Activated CD4-positive, CD25-positive, alpha-beta regulatory T cell treated with anti-CD3 and anti-CD28 coated beads, Interleukin-2, amount 50 U/mL, for 24 hours (primary cell): ENCODE results near the gene STXBP1.
A peak's percentile ranks its signal among the peaks of the same experiment; 100 is the strongest.
"Not testable (repeated sequence)": the region's sequence is repeated elsewhere in the genome, so short reads cannot be mapped to it uniquely, and the experiment has no call there.

Source experiments
- ATAC-seq, 2 donors: fragments of 150-1000 bp; cut with Tn5 transposase; one replicate each; pipeline ENCODE4 v1.10.0; 2021; ENCODE audit warnings: mild to moderate bottlenecking in 1 of 2, moderate library complexity in 1 of 2

The STXBP1 gene

GRCh38 chr9:127578627-127578951 is 33.5 kb upstream of the STXBP1 start:
- no peak for ATAC-seq

- ATAC-seq: peak; percentile 100
Observed at GRCh38 chr9:127578952-127579853, 32.9 kb upstream of the STXBP1 start.

- no peak for ATAC-seq
Observed at GRCh38 chr9:127580366-127580765, 31.7 kb upstream of the STXBP1 start.

GRCh38 chr9:127580879-127581475 is 31.1 kb upstream of the STXBP1 start:
- ATAC-seq: no peak

GRCh38 chr9:127584474-127584805 is 27.6 kb upstream of the STXBP1 start:
- not testable (repeated sequence) for ATAC-seq

GRCh38 chr9:127585161-127585819 is 26.8 kb upstream of the STXBP1 start:
- no peak for ATAC-seq

GRCh38 chr9:127586096-127586495 is 26.0 kb upstream of the STXBP1 start:
- ATAC-seq: no peak

- ATAC-seq: peak; percentile 60 to 75
Observed at GRCh38 chr9:127586537-127586936, 25.5 kb upstream of the STXBP1 start.

GRCh38 chr9:127587966-127588365 is 24.1 kb upstream of the STXBP1 start:
- ATAC-seq: no peak

GRCh38 chr9:127588740-127589506 is 23.2 kb upstream of the STXBP1 start:
- ATAC-seq: no peak

- ATAC-seq: no peak
Observed at GRCh38 chr9:127589955-127590370, 22.1 kb upstream of the STXBP1 start.

- ATAC-seq: no peak
Observed at GRCh38 chr9:127595611-127596010, 16.5 kb upstream of the STXBP1 start.

GRCh38 chr9:127598839-127599549 is 13.1 kb upstream of the STXBP1 start:
- no peak for ATAC-seq

GRCh38 chr9:127599550-127599891 is 12.6 kb upstream of the STXBP1 start:
- no peak for ATAC-seq

GRCh38 chr9:127603226-127603625 is 8.9 kb upstream of the STXBP1 start:
- ATAC-seq: no peak

- ATAC-seq: no peak
Observed at GRCh38 chr9:127606043-127606442, 6.0 kb upstream of the STXBP1 start.

- peak; percentile 69 to 71 for ATAC-seq
Observed at GRCh38 chr9:127608104-127608966, 3.7 kb upstream of the STXBP1 start.

GRCh38 chr9:127611603-127611898 is 526 bp upstream of the STXBP1 start:
- ATAC-seq: peak; percentile 1

GRCh38 chr9:127612939-127613582 is 984 bp downstream of the STXBP1 start:
- no peak for ATAC-seq

GRCh38 chr9:127613583-127613954 is 1.5 kb downstream of the STXBP1 start:
- no peak for ATAC-seq

GRCh38 chr9:127614961-127615360 is 2.9 kb downstream of the STXBP1 start:
- no peak for ATAC-seq
